ENCODE results near the gene DCAF5.
"Not testable (repeated sequence)": the region's sequence is repeated elsewhere in the genome, so short reads cannot be mapped to it uniquely, and the experiment has no call there.

The DCAF5 gene

GRCh38 chr14:69094481-69094880 lies 58.4 kb downstream of the DCAF5 start:
- DNase-seq = no peak

GRCh38 chr14:69093631-69094421 lies 59.1 kb downstream of the DCAF5 start:
- no peak for DNase-seq

- no peak for DNase-seq
Observed at GRCh38 chr14:69092840-69093422, 60.0 kb downstream of the DCAF5 start.

GRCh38 chr14:69091695-69092094 lies 61.2 kb downstream of the DCAF5 start:
- no peak for DNase-seq

DNA sequence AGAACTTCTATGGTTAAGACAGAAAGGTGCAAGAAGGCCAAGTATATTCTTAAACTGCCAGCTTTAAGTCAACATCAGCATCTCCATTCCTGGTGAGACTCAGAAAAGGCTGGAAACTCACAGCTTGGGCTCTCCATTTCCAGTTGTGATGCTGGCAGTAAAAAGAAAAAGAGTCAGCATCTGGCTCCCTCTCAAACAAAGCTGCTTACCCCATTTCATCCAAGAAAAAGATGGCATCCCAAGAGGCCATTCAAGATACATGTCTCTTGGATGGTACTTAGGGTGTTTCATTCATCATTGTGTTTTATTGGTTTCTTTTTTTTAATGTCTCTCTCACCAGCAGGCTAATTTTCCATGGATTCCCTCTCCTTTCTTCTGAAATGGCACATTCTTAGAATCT lies 61.9 kb downstream of the DCAF5 start:
- no peak for DNase-seq

- peak; percentile 20 for DNase-seq
Observed at GRCh38 chr14:69090187-69090789, 62.6 kb downstream of the DCAF5 start.

DNA sequence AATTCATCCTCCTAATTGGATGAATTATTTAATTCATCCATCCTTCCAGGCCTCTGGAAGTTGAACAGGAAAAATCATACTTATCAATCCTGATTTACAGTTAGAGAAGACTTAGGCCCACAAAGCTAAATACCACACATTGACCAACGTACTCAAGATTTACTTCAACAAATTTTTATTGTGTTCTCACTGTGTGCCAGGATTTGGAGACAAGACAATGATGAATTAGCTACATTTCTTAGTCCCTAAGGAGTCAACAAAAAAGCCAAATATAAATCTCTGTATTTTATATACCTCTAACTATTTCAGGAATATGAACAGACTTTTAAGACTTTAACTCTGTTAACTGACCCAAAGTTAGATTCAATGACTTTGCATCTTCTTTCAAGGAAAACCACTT lies 63.9 kb downstream of the DCAF5 start:
- no peak for DNase-seq

- no peak for DNase-seq
Observed at GRCh38 chr14:69088586-69088985, 64.3 kb downstream of the DCAF5 start.

- no peak for DNase-seq
Observed at GRCh38 chr14:69087061-69087461, 65.9 kb downstream of the DCAF5 start.

GRCh38 chr14:69086537-69086936 lies 66.4 kb downstream of the DCAF5 start:
- no peak for DNase-seq

DNA sequence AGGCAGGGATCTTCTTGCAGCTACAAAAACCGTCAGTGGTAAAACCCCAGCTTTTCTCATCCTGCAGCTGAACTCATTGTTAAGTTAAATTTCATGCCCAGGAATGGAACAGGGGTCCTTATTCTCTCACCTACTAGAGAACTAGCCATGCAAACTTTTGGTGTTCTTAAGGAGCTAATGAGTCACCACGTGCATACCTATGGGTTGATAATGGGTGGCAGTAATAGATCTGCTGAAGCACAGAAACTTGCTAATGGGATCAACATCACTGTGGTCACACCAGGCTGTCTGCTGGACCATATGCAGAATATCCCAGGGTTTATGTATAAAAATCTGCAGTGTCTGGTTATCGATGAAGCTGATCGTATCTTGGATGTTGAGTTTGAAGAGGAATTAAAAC lies 68.9 kb downstream of the DCAF5 start:
- no peak for DNase-seq

- DNase-seq = no peak
Observed at GRCh38 chr14:69083181-69083580, 69.7 kb downstream of the DCAF5 start.

- no peak for DNase-seq
Observed at GRCh38 chr14:69081271-69081670, 71.6 kb downstream of the DCAF5 start.

DNA sequence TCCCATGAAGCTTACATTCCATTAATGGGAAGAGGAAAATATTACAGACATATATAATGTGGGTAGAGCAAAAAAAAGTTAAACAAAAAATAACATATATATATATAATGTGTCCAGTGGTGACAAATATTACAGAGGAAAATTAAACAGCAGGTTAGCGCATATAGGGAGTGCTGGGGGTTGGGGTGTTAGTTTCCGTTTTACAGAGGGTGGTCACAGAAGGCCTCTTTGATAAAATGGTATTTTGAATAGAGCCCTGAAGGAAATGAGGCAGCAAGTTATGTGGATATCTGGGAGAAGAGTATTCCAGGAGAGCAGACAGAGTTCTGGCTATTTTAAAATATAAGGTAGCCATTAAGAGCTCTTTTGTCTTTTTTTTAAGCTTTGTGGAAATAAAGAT lies 73.2 kb downstream of the DCAF5 start:
- DNase-seq = no peak

GRCh38 chr14:69079188-69079742 lies 73.7 kb downstream of the DCAF5 start:
- DNase-seq = no peak

GRCh38 chr14:69077841-69078240 lies 75.1 kb downstream of the DCAF5 start:
- DNase-seq = no peak

GRCh38 chr14:69077185-69077584 lies 75.7 kb downstream of the DCAF5 start:
- DNase-seq = not testable (repeated sequence)

- DNase-seq = no peak
Observed at GRCh38 chr14:69076341-69076740, 76.6 kb downstream of the DCAF5 start.

DNA sequence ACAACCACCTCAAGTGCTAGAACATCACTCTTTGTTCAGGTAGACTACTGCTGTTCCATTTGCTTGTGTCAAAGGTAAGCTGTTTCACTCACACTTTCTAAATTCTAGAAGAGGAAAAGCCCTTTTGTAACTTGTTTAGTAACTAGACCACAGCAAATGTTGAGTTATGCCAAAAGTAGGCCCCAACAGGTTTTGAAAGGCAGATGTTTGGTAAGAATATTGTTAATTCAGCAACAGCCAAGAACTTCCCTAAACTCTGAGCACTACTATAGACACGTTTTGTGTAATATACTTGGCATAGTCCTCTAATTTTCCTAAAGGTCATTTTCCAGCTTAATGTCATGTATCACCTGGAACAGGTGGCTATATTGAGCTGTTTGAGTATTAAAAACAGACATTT lies 79.0 kb downstream of the DCAF5 start:
- DNase-seq = no peak

GRCh38 chr14:69073429-69073828 lies 79.5 kb downstream of the DCAF5 start:
- DNase-seq = no peak

GRCh38 chr14:69072584-69072983 lies 80.3 kb downstream of the DCAF5 start:
- DNase-seq = no peak

DNA sequence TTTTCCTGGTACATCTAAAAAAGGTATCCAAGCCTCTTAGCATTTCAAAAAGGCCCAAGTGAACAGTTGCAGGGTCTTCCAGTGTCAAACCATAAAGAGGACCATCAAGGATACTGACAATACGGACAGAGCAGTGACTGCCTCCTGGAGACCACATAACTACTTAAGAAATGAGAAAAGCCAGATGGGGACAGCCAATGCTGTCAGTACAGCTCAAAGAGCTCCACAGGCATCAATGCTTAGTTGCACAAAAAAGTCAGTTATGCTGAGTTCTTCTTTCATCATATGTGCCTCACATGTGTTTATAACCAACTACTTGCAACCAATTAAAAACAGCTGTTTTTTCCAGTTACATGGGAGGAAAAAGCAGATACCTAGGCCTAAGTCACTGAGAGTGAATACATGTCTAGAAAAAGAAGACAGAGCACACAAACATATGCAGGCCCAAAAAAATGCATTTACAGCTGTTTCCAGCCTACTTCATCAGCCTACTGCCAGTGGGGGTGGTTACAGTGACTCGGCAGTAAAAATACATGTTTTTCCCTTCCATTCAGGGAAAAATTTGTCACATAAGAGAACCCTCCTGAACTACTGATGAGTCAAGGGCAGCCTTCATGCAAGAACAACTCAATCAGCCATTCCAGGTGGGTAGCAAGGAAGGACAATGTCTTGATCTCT lies 84.0 kb downstream of the DCAF5 start:
- no peak for DNase-seq

- DNase-seq = no peak
Observed at GRCh38 chr14:69066396-69067171, 86.3 kb downstream of the DCAF5 start.

Measured in NCI-H1092 (cell line).